Loucy (cell line): ENCODE measurements around the gene FOS.

ENCODE experiments used
- CTCF ChIP-seq: fragments of 200-600 bp; sonication (generic); conservative IDR thresholded peaks from 2 replicates; pipeline ENCODE4 v1.5.1; 2014; ENCODE audit warnings: mild to moderate bottlenecking, antibody characterized with exemption, low read length
- EZH2phosphoT487 ChIP-seq: fragments of 200-600 bp; IDR thresholded peaks from 2 replicates; pipeline ENCODE4 v1.6.1; 2018; ENCODE audit warnings: antibody characterized with exemption, mild to moderate bottlenecking, moderate library complexity, borderline replicate concordance

- no peak for TF ChIP-seq EZH2phosphoT487
- no peak for TF ChIP-seq CTCF
Observed at GRCh38 chr14:75254901-75255584, 23.6 kb upstream of the FOS start.
